ENCODE data around the gene ALDOC.

GRCh38 chr17:28612531-28612930, 35.8 kb upstream of the ALDOC start:
- TF ChIP-seq CTCF (conservative IDR thresholded peaks at IDR 0.05; ENCODE audit: low read length) (no peak), EZH2phosphoT487 (IDR thresholded peaks at IDR 0.05; ENCODE audit: borderline replicate concordance) (no peak)

All from Loucy (cell line).